SU-DHL-6 (cell line): ENCODE measurements around the gene LHPP.

Source experiments
- CTCF ChIP-seq: fragments of 200-600 bp; sonication (generic); IDR thresholded peaks from one replicate; pipeline ENCODE4 v1.5.1; 2017; ENCODE audit warnings: antibody characterized with exemption, mild to moderate bottlenecking, low read length, moderate library complexity; ENCODE audit not compliant: insufficient read depth, poor library complexity, severe bottlenecking
- EZH2phosphoT487 ChIP-seq: fragments of 200-600 bp; sonication (generic), shearing (Covaris generic); conservative IDR thresholded peaks from 2 replicates; pipeline ENCODE4 v1.6.1; 2018; ENCODE audit warnings: mild to moderate bottlenecking, antibody characterized with exemption, low read length, moderate library complexity, mixed read lengths

DNA sequence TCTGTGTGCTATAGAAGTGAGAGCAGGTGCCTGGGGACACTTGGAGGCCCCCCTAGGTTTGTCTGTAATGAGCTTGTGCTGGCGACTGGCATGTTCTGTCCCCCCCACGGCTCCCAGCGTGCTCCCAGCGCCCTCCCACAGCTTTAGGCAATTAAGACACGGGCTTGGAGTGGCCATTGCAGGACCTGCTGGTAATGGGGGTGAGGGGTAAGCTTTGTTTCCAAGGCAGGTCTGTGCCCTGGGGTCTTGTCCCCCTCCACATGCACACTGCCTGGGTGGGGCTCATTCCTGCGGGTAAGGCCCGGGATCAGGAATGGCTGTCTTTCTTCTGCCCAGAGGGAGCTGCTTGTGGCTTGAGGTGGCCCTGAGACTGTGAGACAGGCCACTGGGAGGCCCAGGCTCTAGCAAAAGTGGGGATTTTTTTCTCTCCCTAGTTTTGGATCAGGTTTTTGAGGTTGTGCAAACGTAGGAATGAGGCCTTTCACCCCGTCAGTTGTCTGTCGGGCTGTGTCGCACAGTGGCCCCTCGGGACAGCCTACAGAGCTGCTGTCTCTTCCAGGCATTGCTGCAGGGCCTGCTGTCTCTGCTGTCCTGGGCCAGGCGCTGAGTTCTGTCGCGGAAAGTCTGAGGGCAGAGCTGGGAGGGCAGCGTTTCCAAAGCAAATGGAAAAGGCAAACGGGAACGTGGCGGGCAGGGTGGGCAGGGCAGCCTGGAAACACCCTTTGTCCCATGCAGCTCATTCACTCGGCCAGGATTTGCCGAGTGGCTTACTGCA lies 107.4 kb downstream of the LHPP start:
- no peak for TF ChIP-seq CTCF
- TF ChIP-seq EZH2phosphoT487 = no peak
